ENCODE measurements around the gene PWP1.

The PWP1 gene

GRCh38 chr12:107660235-107660634 is 25.4 kb upstream of the PWP1 start:
- Mint-ChIP-seq H3K4me3 (no peak overlapping the region), H3K36me3 (ENCODE audit: low read depth) (peaks cover 3% of the 10 kb centered on the region), H3K27me3 (no peaks in the 10 kb centered on the region), H3K4me1 (ENCODE audit: low read depth) (no peaks in the 10 kb centered on the region), H3K27ac (no peak overlapping the region), H3K9me3 (no peaks in the 10 kb centered on the region)

- Mint-ChIP-seq H3K36me3 (ENCODE audit: low read depth) (peaks cover 3% of the 10 kb centered on the region), H3K9me3 (no peaks in the 10 kb centered on the region), H3K27me3 (no peaks in the 10 kb centered on the region), H3K4me1 (ENCODE audit: low read depth) (no peaks in the 10 kb centered on the region), H3K4me3 (no peak overlapping the region), H3K27ac (no peak overlapping the region)
These were observed 24.7 kb upstream of the PWP1 start for GRCh38 chr12:107660861-107661415.

GRCh38 chr12:107661830-107662229 is 23.8 kb upstream of the PWP1 start:
- Mint-ChIP-seq H3K27me3 (peaks cover 3% of the 10 kb centered on the region), H3K4me3 (no peak overlapping the region), H3K36me3 (ENCODE audit: low read depth) (peaks cover 3% of the 10 kb centered on the region), H3K27ac (no peak overlapping the region), H3K4me1 (ENCODE audit: low read depth) (no peaks in the 10 kb centered on the region), H3K9me3 (no peaks in the 10 kb centered on the region)

- Mint-ChIP-seq H3K4me3 (no peak overlapping the region), H3K27ac (no peak overlapping the region), H3K9me3 (no peaks in the 10 kb centered on the region)
These were observed 23.1 kb upstream of the PWP1 start for GRCh38 chr12:107662484-107662883.

GRCh38 chr12:107663277-107663676 is 22.3 kb upstream of the PWP1 start:
- Mint-ChIP-seq H3K4me1 (ENCODE audit: low read depth) (no peaks in the 10 kb centered on the region), H3K27ac (no peak overlapping the region), H3K36me3 (ENCODE audit: low read depth) (no peaks in the 10 kb centered on the region), H3K9me3 (no peaks in the 10 kb centered on the region), H3K4me3 (no peak overlapping the region), H3K27me3 (peaks cover 7% of the 10 kb centered on the region)

More at GRCh38 chr12:107662484-107662883, 23.1 kb upstream of the PWP1 start:
- H3K27me3 Mint-ChIP-seq: peaks cover 3% of the 10 kb centered on the region
- H3K4me1 Mint-ChIP-seq (ENCODE audit: low read depth): no peaks in the 10 kb centered on the region
- peaks cover 3% of the 10 kb centered on the region for H3K36me3 Mint-ChIP-seq (ENCODE audit: low read depth)

GRCh38 chr12:107666009-107666408 is 19.6 kb upstream of the PWP1 start:
- Mint-ChIP-seq H3K4me3 (no peak overlapping the region), H3K9me3 (no peaks in the 10 kb centered on the region), H3K36me3 (ENCODE audit: low read depth) (no peaks in the 10 kb centered on the region), H3K27ac (no peak overlapping the region), H3K4me1 (ENCODE audit: low read depth) (no peaks in the 10 kb centered on the region), H3K27me3 (peaks cover 16% of the 10 kb centered on the region)

GRCh38 chr12:107667464-107667863 is 18.1 kb upstream of the PWP1 start:
- Mint-ChIP-seq H3K36me3 (ENCODE audit: low read depth) (no peaks in the 10 kb centered on the region), H3K27ac (no peak overlapping the region), H3K4me1 (ENCODE audit: low read depth) (no peaks in the 10 kb centered on the region), H3K4me3 (no peak overlapping the region), H3K9me3 (no peaks in the 10 kb centered on the region), H3K27me3 (peaks cover 18% of the 10 kb centered on the region)

GRCh38 chr12:107668320-107669098 is 17.1 kb upstream of the PWP1 start:
- Mint-ChIP-seq H3K36me3 (ENCODE audit: low read depth) (no peaks in the 10 kb centered on the region), H3K9me3 (no peaks in the 10 kb centered on the region), H3K27ac (no peak overlapping the region), H3K4me1 (ENCODE audit: low read depth) (no peaks in the 10 kb centered on the region), H3K27me3 (peaks cover 18% of the 10 kb centered on the region), H3K4me3 (no peak overlapping the region)

- H3K4me1 Mint-ChIP-seq (ENCODE audit: low read depth): no peaks in the 10 kb centered on the region
- no peak overlapping the region for H3K27ac Mint-ChIP-seq
- H3K27me3 Mint-ChIP-seq: peaks cover 18% of the 10 kb centered on the region
- H3K36me3 Mint-ChIP-seq (ENCODE audit: low read depth): no peaks in the 10 kb centered on the region
- no peaks in the 10 kb centered on the region for H3K9me3 Mint-ChIP-seq
- H3K4me3 Mint-ChIP-seq: no peak overlapping the region
These were observed 15.7 kb upstream of the PWP1 start for GRCh38 chr12:107669946-107670345.

GRCh38 chr12:107670999-107671643 is 14.5 kb upstream of the PWP1 start:
- H3K4me1 Mint-ChIP-seq (ENCODE audit: low read depth): no peaks in the 10 kb centered on the region
- no peaks in the 10 kb centered on the region for H3K9me3 Mint-ChIP-seq
- H3K27ac Mint-ChIP-seq: no peak overlapping the region
- H3K4me3 Mint-ChIP-seq: no peak overlapping the region
- H3K36me3 Mint-ChIP-seq (ENCODE audit: low read depth): no peaks in the 10 kb centered on the region
- H3K27me3 Mint-ChIP-seq: peaks cover 18% of the 10 kb centered on the region

- H3K9me3 Mint-ChIP-seq: no peaks in the 10 kb centered on the region
- H3K27me3 Mint-ChIP-seq: peaks cover 10% of the 10 kb centered on the region
- no peaks in the 10 kb centered on the region for H3K36me3 Mint-ChIP-seq (ENCODE audit: low read depth)
- H3K4me3 Mint-ChIP-seq: no peak overlapping the region
- no peaks in the 10 kb centered on the region for H3K4me1 Mint-ChIP-seq (ENCODE audit: low read depth)
- H3K27ac Mint-ChIP-seq: no peak overlapping the region
These were observed 7.9 kb upstream of the PWP1 start for GRCh38 chr12:107677671-107678070.

GRCh38 chr12:107679336-107679735 is 6.3 kb upstream of the PWP1 start:
- no peak overlapping the region for H3K4me3 Mint-ChIP-seq
- peaks cover under 1% of the 10 kb centered on the region for H3K4me1 Mint-ChIP-seq (ENCODE audit: low read depth)
- no peaks in the 10 kb centered on the region for H3K36me3 Mint-ChIP-seq (ENCODE audit: low read depth)
- H3K9me3 Mint-ChIP-seq: no peaks in the 10 kb centered on the region
- H3K27me3 Mint-ChIP-seq: peaks cover 10% of the 10 kb centered on the region
- H3K27ac Mint-ChIP-seq: no peak overlapping the region

GRCh38 chr12:107681455-107681835 is 4.2 kb upstream of the PWP1 start:
- peaks cover 9% of the 10 kb centered on the region for H3K36me3 Mint-ChIP-seq (ENCODE audit: low read depth)
- no peak overlapping the region for H3K4me3 Mint-ChIP-seq
- peaks cover 10% of the 10 kb centered on the region for H3K27me3 Mint-ChIP-seq
- no peak overlapping the region for H3K27ac Mint-ChIP-seq
- H3K9me3 Mint-ChIP-seq: no peaks in the 10 kb centered on the region
- peaks cover 18% of the 10 kb centered on the region for H3K4me1 Mint-ChIP-seq (ENCODE audit: low read depth)

GRCh38 chr12:107681836-107682820 is 3.5 kb upstream of the PWP1 start:
- H3K27me3 Mint-ChIP-seq: peaks cover 6% of the 10 kb centered on the region
- no peak overlapping the region for H3K27ac Mint-ChIP-seq
- no peaks in the 10 kb centered on the region for H3K9me3 Mint-ChIP-seq
- no peak overlapping the region for H3K4me3 Mint-ChIP-seq
- H3K4me1 Mint-ChIP-seq (ENCODE audit: low read depth): peaks cover 22% of the 10 kb centered on the region
- peaks cover 13% of the 10 kb centered on the region for H3K36me3 Mint-ChIP-seq (ENCODE audit: low read depth)

All from stimulated activated naive CD8-positive, alpha-beta T cell treated with anti-CD3 and anti-CD28 coated beads, Interleukin-15, Interleukin-2, amounts not matched to agents 100 ng/mL and 50 ng/mL, for 24 hours (primary cell).